HepG2 (cell line): ENCODE measurements around the gene CHRNB1. TPM values are rescaled to one million over a fixed set of nuclear protein-coding genes. Genes with fewer than 3 reads are reported as not detected.
A peak's percentile ranks its signal among the peaks of the same experiment; 100 is the strongest.

Experiments
- ATF1 ChIP-seq: IDR thresholded peaks from 2 replicates; pipeline ENCODE4 v1.6.1; 2016; ENCODE audit warnings: mild to moderate bottlenecking, control low read depth
- ATM ChIP-seq: fragments of 450-650 bp; IDR thresholded peaks from 2 replicates; pipeline ENCODE4 v1.7.1; 2017; ENCODE audit warnings: mild to moderate bottlenecking, borderline replicate concordance
- FOSL2 ChIP-seq: sonication (generic); formaldehyde crosslinking; IDR thresholded peaks from 2 replicates; pipeline ENCODE4 v1.4.0; 2020; ENCODE audit warnings: missing genetic modification reagents
- GPN1 ChIP-seq: sonication (generic); formaldehyde crosslinking; IDR thresholded peaks from 2 replicates; pipeline ENCODE4 v1.5.1; 2020; ENCODE audit warnings: missing genetic modification reagents, borderline replicate concordance
- HMG20A ChIP-seq: IDR thresholded peaks from 2 replicates; pipeline ENCODE4 v1.6.1; 2016; ENCODE audit warnings: borderline replicate concordance
- HMGA1 ChIP-seq: sonication (generic); formaldehyde crosslinking; conservative IDR thresholded peaks from 2 replicates; pipeline ENCODE4 v1.4.0; 2020; ENCODE audit warnings: missing genetic modification reagents
- KAT7 ChIP-seq: IDR thresholded peaks from 2 replicates; pipeline ENCODE4 v1.6.1; 2018; ENCODE audit warnings: borderline replicate concordance, missing compliant biosample characterization
- NFE2L2 ChIP-seq: fragments of 150-350 bp; IDR thresholded peaks from 2 replicates; pipeline ENCODE4 v1.6.1; 2014; ENCODE audit warnings: low read length
- NR2C2 ChIP-seq: sonication (generic); formaldehyde crosslinking; IDR thresholded peaks from 2 replicates; pipeline ENCODE4 v1.4.0; 2020; ENCODE audit warnings: missing genetic modification reagents, mild to moderate bottlenecking, moderate library complexity, borderline replicate concordance
- PCBP1 ChIP-seq: fragments of 200-400 bp; formaldehyde crosslinking; IDR thresholded peaks from 2 replicates; pipeline ENCODE4 v1.6.1; 2017; ENCODE audit warnings: mild to moderate bottlenecking, low read depth, low read length, borderline replicate concordance
- PHB2 ChIP-seq: fragments of 450-650 bp; IDR thresholded peaks from 2 replicates; pipeline ENCODE4 v1.6.1; 2018; ENCODE audit not compliant: partially characterized antibody
- PHF5A ChIP-seq: IDR thresholded peaks from one replicate; pipeline ENCODE4 v1.6.1; 2018; ENCODE audit warnings: low read depth, missing genetic modification reagents; ENCODE audit not compliant: unreplicated experiment
- POLR2G ChIP-seq: fragments of 200-400 bp; formaldehyde crosslinking; IDR thresholded peaks from 2 replicates; pipeline ENCODE4 v1.6.1; 2018; ENCODE audit warnings: mild to moderate bottlenecking, low read depth, low read length, moderate library complexity
- TBX3 ChIP-seq: fragments of 450-650 bp; IDR thresholded peaks from 2 replicates; pipeline ENCODE4 v1.6.1; 2017; ENCODE audit warnings: antibody characterized with exemption, mild to moderate bottlenecking, inconsistent platforms, borderline replicate concordance
- ZBTB21 ChIP-seq: sonication (generic); formaldehyde crosslinking; IDR thresholded peaks from 2 replicates; pipeline ENCODE4 v1.4.0; 2020; ENCODE audit warnings: missing genetic modification reagents
- ZBTB42 ChIP-seq: sonication (generic); formaldehyde crosslinking; IDR thresholded peaks from 2 replicates; pipeline ENCODE4 v1.5.0; 2020; ENCODE audit warnings: mild to moderate bottlenecking, missing genetic modification reagents
- ZNF143 ChIP-seq: sonication (generic); formaldehyde crosslinking; IDR thresholded peaks from 2 replicates; pipeline ENCODE4 v1.4.0; 2020; ENCODE audit warnings: missing genetic modification reagents
- ZNF383 ChIP-seq: sonication (generic); formaldehyde crosslinking; IDR thresholded peaks from 2 replicates; pipeline ENCODE4 v1.4.0; 2020; ENCODE audit warnings: missing genetic modification reagents, mild to moderate bottlenecking, borderline replicate concordance
- ZNF468 ChIP-seq: sonication (generic); formaldehyde crosslinking; IDR thresholded peaks from 2 replicates; pipeline ENCODE4 v1.8.0; 2022; ENCODE audit warnings: mild to moderate bottlenecking, moderate library complexity, missing genetic modification reagents
- ZNF562 ChIP-seq: sonication (generic); formaldehyde crosslinking; IDR thresholded peaks from 2 replicates; pipeline ENCODE4 v1.8.0; 2022; ENCODE audit warnings: missing genetic modification reagents, borderline replicate concordance
- ZNF674 ChIP-seq: sonication (generic); formaldehyde crosslinking; IDR thresholded peaks from 2 replicates; pipeline ENCODE4 v1.5.0; 2020; ENCODE audit warnings: low read depth, mild to moderate bottlenecking, missing genetic modification reagents
- ZNF747 ChIP-seq: sonication (generic); formaldehyde crosslinking; IDR thresholded peaks from 2 replicates; pipeline ENCODE4 v1.8.1; 2023; ENCODE audit warnings: missing genetic modification reagents, mild to moderate bottlenecking, borderline replicate concordance
- ZNF780A ChIP-seq: sonication (generic); formaldehyde crosslinking; IDR thresholded peaks from 2 replicates; pipeline ENCODE4 v1.8.0; 2022; ENCODE audit warnings: mild to moderate bottlenecking, missing genetic modification reagents, moderate library complexity
- ZNF792 ChIP-seq: IDR thresholded peaks from 2 replicates; pipeline ENCODE4 v1.6.1; 2016
- ZNF850 ChIP-seq: sonication (generic); formaldehyde crosslinking; conservative IDR thresholded peaks from 2 replicates; pipeline ENCODE4 v1.9.0; 2021; ENCODE audit warnings: mild to moderate bottlenecking, missing genetic modification reagents
- ZSCAN21 ChIP-seq: sonication (generic); formaldehyde crosslinking; IDR thresholded peaks from 2 replicates; pipeline ENCODE4 v1.8.0; 2022; ENCODE audit warnings: mild to moderate bottlenecking, missing genetic modification reagents, moderate library complexity, borderline replicate concordance
- polyA plus RNA-seq, 8 experiments: library from polyadenylated mRNA; depleted of rRNA in 3 of 8; stranded (reverse) in 7 of 8; unstranded in 1 of 8; fragments of >200 nt; fragmentation: Illumina TruSeq in 4 of 8; extraction: Trizol in 4 of 8; gene quantifications; 2 replicates each; pipeline versions ENCODE4 v1.2.1 to v1.2.3, GENCODE V29; 2011 to 2016; ENCODE audit warnings: low read depth in 4 of 8, missing spikeins in 1 of 8, mixed read lengths in 1 of 8; ENCODE audit not compliant: insufficient read depth in 1 of 8
- total RNA-seq, 5 experiments: library from RNA; depleted of rRNA; stranded (reverse); fragments of >200 nt; fragmentation: Illumina TruSeq; extraction: Trizol; gene quantifications; 2 replicates each; pipeline ENCODE4 v1.2.3, GENCODE V29; 2016; ENCODE audit warnings: low read depth in 1 of 5
- TF ChIP-seq, protein P1 (sequence below): IDR thresholded peaks from 2 replicates; pipeline ENCODE4 v1.6.1; 2016
- TF ChIP-seq, protein P2 (sequence below): sonication (generic); formaldehyde crosslinking; IDR thresholded peaks from 2 replicates; pipeline ENCODE4 v1.4.0; 2020; ENCODE audit warnings: missing genetic modification reagents
- TF ChIP-seq, protein P3 (sequence below): sonication (generic); formaldehyde crosslinking; IDR thresholded peaks from 2 replicates; pipeline ENCODE4 v1.4.0; 2020; ENCODE audit warnings: mild to moderate bottlenecking, missing genetic modification reagents

The CHRNB1 gene
- total and polyA plus RNA-seq, 2 of the 13 experiments (the other 11 are each of a cell fraction or from before 2014, with no cell fraction given) = 5.4 to 33.7 TPM

DNA sequence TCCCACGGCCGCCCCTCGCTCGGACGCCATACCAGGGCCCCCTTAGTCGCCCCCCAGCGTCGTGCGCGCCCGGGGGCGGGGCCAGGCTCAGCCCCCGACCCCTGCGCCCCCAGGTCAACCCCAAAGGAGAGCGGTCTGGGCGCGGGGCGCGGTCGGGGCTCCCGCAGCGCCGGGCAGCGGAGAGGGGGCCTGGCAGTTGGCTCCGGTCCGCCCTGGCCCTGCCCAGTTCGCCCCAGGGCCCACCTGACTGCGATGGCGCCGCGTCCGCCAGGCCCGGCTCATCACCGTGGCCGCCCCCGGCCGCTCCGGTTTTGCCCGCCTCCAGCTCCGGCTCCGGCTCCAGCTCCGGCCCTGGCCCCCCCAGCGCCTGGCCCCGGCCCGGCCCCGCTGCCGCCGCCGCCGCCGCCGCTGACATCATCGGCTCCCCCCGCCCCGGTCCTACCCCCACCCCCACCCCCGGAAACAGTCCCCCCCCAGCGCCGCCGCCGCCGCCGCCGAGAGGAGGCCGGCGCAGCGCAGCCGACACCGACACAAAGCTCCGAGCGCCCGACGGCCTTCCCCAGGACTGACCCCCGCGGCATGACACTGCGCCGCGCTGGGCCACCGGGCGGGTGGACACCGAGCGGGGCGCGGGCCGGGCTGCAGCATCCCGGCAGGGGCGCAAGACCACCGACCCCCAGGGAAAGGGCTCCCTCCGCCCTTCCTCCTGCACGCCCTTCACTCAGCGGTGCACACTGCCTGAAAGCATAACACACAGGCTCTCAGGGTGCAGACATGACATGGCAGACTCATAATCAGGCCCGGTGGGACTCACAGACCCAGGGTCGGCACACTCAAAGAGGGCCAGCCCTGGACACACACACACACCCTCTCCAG lies 34.6 kb downstream of the CHRNB1 start, which contains the start of gene ZBTB4 (continued):
- TF ChIP-seq HMG20A (no peak), KAT7 (CRISPR knock-in tag) (no peak), HMGA1 (CRISPR knock-in tag) (no peak), POLR2G (0 out of 2 replicates have a peak, but pooled peaks have one; percentile 21), ZSCAN21 (peak; percentile 54; the same call in 1 of the 2 replicates), ATM (no peak), ZNF850 (no peak), NR2C2 (CRISPR knock-in tag) (no peak), ZNF143 (CRISPR knock-in tag) (no peak), ZNF792 (no peak), ZNF468 (CRISPR knock-in tag) (no peak), ZNF562 (CRISPR knock-in tag) (no peak), ZNF674 (no peak), PHF5A (CRISPR knock-in tag) (no peak), PHB2 (no peak), ATF1 (CRISPR knock-in tag) (no peak), PCBP1 (0 out of 2 replicates have a peak, but pooled peaks have one; percentile 10), GPN1 (no peak), ZBTB42 (CRISPR knock-in tag) (0 out of 2 replicates have a peak, but pooled peaks have one; percentile 62), ZBTB21 (CRISPR knock-in tag) (no peak), ZNF747 (CRISPR knock-in tag) (no peak), TBX3 (no peak), ZNF780A (no peak), ZNF383 (CRISPR knock-in tag) (no peak), FOSL2 (CRISPR knock-in tag) (no peak), NFE2L2 (no peak)
- TF ChIP-seq, protein P1, sequence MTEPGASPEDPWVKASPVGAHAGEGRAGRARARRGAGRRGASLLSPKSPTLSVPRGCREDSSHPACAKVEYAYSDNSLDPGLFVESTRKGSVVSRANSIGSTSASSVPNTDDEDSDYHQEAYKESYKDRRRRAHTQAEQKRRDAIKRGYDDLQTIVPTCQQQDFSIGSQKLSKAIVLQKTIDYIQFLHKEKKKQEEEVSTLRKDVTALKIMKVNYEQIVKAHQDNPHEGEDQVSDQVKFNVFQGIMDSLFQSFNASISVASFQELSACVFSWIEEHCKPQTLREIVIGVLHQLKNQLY (CRISPR knock-in tag) = no peak
- TF ChIP-seq, protein P2, sequence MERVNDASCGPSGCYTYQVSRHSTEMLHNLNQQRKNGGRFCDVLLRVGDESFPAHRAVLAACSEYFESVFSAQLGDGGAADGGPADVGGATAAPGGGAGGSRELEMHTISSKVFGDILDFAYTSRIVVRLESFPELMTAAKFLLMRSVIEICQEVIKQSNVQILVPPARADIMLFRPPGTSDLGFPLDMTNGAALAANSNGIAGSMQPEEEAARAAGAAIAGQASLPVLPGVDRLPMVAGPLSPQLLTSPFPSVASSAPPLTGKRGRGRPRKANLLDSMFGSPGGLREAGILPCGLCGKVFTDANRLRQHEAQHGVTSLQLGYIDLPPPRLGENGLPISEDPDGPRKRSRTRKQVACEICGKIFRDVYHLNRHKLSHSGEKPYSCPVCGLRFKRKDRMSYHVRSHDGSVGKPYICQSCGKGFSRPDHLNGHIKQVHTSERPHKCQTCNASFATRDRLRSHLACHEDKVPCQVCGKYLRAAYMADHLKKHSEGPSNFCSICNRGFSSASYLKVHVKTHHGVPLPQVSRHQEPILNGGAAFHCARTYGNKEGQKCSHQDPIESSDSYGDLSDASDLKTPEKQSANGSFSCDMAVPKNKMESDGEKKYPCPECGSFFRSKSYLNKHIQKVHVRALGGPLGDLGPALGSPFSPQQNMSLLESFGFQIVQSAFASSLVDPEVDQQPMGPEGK = peak; percentile 52
- TF ChIP-seq, protein P3, sequence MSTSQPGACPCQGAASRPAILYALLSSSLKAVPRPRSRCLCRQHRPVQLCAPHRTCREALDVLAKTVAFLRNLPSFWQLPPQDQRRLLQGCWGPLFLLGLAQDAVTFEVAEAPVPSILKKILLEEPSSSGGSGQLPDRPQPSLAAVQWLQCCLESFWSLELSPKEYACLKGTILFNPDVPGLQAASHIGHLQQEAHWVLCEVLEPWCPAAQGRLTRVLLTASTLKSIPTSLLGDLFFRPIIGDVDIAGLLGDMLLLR (CRISPR knock-in tag) = no peak
